Measurements from ENCODE around the gene CDON.

Gene CDON

DNA sequence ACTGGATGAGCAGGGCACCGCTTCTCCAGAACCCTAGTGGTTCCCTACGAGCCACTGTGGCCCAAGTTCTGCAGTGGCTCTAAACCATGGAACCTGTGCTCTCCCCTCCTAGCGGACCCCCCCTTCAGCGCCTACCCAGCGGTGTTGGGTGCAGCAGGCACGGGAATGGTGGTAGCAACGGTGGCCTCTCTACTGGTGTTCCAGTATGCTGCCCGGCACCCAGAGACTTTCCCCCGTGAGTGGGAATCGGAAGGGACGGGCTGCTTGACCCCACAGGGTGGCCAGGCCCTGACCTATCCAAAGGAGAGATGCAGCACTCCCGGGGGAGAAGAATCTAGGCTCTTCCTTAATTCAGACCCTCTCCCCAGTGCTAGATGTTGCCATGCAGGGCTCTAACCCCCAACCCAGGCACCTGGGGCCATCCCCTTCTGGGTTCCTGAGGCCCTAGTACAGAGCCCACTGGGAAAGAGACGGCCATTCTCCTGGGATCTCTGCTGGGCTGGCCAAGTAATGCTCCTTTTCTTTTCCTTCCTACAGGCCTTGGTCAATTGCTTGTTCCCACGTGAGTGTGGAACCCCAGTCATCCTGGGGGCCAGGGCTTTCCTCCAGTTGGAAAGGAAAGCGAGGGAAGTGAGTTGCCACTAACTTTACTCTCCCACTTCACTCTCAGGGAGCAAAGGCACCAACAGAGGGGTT, 107.6 kb downstream of the CDON start:
- no peak for DNase-seq

DNA sequence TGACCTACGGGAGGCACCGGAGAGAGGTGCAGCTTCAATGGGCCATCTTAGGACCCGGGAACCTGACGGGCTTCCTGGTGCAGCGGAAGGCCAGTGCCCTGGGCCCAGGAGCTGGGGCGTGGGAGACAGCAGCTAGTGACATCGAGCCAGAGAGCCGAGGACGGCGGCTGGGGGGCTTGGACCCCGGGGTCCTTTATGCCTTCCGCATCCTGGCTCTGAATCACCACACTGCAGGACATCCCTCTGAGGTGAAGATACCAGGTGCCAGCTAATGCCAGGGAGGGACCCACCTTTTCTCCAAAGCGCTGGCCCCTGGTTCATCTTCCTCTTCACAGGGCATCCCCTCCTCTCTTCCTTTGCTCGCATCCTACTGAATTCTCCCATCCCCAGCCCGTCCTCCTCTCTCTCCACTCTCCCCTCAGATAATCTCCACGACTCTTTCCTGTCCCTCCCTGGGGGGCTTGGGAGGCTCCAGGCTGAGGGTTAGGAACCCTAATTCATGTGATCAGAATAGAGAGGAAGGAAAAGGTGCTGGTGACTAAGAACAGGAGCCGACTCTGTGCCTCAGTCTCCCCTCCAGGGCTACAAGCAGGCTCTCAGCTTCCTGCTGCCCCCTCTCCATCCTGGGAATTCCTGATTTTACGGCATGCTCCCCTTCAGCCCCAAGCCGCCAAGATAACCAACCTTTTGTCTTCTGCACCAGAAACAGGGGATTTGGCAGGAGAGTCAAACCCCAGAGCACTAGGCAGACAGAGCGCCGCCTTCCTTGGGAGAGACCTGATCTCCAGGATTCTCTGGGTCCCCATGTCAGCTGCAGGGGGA, 108.3 kb downstream of the CDON start:
- no peak for DNase-seq

DNA sequence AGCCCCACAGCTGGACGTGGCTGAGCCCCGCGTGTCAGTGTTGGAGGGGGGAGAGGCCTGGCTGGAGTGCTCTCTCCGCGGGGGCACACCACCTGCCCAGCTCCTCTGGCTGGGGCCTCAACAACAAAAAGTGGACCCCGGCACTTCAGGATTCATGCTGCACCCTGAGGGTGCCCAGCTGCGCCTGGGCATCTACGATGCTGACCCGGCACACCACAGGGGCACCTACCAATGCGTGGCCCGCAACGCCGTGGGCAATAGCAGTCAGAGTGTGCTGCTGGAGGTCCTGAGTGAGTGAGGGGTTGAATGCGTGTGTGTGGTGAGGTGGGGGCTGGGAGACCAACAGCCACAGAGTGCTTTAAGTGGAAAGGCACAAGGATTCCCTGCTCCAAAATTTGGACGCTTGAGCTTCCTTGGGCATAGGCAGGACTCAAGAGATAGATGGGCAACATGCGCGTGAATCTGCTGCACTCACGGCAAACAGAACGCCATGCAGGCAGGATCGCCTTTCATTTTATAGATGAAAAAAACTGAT, 109.2 kb downstream of the CDON start:
- DNase-seq: no peak

DNA sequence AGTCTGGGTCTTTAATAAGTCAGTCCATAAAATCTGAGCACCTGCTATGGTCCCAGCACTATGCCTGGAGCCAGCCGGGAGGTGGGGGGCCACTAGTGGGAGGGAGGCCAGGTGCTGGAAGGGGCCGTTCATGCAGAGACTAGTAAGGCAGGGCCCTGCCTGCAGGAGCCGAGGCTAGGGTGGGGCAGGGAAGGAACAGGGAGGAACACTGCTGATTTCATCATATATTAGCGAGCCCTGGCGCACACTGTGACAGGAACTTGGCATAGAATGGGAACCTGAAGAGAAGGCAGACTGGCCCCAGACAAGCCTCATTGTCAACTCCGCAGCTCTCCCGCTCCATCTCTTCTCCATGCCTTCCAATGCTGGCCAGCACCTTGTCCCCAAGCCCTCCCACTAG, 109.7 kb downstream of the CDON start:
- DNase-seq: no peak

DNA sequence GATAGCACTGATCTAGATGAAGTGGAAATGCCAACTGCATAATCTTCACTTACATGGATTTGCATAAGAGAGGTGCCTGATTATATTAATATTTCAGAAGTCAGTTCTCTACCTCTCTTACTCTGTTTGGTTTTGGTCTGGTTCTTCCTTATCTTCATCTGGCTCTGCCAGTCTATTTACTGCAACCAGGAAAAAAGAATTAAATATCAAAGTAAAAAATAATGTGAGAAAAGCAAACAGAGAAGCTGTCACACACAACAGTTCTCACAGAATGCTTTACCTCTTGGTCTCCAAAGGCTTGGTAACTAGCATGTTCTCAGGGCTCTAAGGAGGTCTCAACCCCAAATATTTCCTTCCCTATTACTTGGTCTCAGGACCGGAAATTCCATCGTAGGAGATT, 110.1 kb downstream of the CDON start:
- no peak for DNase-seq

DNA sequence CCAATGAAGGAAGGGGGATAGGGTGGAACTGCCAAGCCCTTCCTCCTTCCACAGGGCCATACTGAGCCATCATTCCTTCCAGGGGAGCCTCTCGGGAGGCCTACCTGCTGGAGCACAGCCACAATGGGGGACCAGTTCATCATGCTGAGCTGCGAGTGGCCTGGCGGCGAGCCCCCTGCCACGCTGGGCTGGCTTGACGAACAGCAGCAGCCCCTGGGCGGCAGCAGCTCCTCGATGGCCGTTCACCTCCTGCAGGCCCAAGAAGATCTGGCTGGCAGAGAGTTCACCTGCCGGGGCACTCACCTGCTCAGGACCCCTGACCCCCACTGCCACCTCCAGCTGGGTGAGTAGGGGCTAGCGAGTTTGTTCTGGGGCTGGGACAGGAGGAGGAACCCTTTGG, 110.9 kb downstream of the CDON start:
- DNase-seq: no peak

DNA sequence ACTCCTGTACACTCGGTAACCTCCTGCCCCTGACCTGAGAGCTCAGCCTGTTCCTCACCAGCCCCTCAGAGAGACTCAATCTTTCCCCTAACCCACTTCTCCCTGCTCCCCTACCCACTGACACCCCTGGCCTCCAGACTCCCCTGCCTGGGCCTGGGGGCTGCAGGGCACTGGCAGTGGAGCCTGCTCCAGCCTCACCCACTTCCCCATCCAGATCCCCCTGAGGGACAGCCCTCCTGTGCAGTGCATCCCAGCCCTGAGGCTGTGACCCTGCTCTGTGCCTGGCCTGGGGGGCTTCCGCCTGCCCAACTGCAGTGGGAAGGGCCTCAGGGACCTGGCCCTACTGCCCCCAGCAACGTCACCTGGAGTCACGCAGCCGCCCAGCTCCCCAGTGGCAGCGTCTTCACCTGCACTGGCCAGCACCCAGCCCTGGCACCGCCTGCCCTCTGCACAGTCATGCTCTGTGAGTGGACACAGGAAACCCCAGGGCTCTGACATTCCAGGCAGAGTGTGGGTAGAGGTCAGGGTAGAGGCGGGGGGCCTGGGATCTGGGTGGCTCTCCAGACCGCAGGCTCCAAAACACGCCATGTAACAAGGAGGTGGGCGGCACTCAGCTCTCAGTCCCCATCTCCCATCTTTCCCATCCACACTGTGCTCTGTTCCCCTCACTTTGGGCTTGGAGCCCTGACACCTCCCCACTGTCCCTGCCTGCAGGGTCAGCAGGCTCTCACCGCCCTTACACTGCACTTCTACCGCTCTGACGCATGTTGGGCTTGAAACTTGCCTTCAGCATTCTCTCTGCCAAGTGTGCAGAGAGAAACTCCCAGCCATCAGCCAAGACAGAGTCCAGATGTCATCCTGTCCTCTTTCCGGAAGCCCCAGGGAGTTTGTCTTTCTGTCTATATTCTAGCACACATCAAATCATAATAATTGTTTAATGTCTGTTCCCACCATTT, 111.7 kb downstream of the CDON start:
- no peak for DNase-seq

DNA sequence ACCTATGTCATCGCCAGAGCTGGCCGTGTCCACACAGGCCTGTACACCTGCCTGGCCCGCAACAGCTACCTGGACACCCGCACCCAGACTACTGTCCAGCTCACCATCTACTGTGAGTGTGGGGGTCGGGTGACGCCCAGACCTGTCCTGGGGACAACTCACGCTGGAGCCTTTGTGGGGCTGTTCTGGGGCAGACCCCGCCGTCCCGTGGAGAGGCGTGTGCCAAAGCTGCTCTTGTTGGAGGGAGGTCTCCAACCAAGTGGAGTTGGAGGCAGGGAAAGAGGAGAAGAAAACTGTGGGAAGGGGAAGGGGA, 112.5 kb downstream of the CDON start:
- no peak for DNase-seq

DNA sequence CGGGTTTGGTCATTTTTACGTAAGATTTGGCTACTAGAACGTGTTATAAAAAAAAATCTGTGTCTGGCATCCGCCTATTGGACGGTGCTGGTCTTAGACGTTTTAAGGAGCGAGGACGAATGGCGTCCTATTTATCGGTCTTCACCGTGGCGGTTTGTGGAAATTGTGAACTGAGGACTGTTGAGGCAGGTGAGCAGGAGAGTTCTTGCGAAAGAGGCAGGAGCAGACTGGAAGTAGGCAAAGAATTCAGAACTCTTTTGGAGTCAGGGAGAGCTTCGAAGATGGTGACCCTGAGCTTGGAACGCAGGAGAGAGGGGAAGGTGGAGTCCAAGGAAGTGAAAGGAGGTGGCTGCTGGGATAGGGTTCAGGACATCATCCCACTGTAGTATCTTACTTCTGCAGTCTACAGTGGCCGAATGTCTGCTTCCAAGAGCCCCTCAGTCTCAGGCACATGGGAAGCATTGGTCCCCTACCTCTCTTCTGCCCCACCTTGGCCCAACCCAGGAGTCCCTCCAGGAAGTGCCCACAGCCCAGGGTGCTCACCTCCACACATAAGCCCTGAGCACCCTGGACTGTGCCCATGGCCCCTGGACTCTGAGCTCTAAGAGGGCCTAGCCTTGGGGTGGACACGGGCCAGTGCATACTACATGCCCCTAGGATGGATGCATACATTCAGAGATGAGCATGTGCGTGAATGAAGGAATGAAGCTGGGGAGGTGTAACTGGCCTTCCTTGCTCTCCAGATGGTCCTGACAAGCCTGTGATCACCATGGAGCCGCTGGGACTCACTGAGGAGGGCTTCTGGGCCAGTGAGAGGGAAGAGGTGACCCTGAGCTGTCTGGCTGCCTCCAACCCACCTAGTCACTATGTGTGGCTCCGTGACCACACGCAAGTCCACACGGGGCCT, 113.1 kb downstream of the CDON start:
- DNase-seq: no peak

DNA sequence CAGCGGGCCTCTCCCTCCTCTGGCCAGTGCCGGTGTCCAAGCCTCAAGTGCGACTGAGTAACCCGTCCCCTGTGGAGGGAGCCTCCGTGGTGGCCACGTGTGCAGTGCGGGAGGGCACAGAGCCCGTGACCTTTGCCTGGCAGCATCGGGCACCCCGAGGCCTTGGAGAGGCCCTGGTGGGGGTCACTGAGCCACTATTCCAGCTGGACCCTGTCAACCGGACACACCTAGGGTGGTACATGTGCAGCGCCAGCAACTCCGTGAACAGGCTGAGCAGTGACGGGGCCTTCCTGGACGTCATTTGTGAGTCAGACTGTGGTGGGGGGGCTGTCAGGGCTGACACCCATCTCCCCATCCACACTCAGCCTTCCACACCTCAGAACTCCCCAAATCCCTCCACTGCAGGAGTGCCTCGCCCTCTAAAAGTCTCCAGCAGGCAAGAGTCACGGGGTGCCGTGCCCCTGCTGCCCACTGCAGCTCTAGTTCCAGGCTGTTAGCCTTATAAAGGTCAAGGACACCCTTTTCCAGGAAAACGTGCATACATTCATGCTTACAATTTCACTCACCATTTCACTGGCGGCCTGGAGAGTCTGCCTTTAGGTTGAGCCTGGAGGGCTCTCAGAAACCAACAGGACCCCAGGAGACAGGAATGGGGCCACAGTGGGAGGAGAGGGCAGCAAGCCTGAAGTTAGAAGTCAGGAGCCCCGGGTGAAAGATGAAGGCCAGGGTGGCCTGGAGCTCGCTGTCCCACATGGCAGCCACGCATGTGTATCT, 114.2 kb downstream of the CDON start:
- DNase-seq: no peak

DNA sequence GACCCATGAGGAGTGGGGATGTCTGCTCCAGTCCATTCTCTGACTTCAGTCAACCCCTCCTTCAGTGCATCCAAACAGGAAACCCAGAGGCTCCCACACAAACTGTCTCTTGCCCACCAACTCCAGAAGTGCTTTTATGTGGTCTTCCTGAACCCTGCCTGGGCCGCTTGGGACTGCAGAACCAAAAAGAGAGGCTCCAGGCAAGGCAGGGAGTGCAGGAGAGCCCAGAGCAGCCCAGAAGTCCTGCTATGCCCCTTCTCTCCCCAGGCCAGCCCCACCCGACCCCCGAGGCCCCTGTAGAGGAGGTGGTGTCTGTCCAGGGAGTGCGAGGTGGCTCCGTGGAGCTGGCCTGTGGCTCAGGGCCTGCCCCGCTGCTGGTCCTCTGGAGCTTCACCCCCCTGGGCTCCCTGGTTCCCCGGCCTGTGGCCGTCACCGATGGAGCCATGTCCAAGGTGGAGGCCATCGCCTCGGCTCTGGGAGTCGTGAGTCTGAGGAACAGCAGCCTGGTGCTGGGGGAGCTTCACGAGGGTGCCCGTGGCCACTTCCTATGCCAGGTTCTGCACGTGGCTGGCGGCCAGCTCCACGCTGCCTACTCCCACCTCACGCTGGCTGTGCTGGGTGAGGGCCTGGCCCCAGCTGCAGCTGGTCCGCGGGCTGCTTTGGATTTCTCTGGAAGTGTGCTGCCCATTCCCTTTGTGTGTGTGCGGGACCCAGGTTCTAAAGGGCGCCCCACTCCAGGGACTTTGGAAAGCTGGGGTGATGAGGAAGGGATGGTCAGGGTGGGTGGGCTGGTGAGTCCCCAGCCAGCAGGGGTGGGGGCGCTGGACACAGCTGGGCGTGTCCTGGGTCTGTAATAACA, 115.0 kb downstream of the CDON start:
- no peak for DNase-seq

DNA sequence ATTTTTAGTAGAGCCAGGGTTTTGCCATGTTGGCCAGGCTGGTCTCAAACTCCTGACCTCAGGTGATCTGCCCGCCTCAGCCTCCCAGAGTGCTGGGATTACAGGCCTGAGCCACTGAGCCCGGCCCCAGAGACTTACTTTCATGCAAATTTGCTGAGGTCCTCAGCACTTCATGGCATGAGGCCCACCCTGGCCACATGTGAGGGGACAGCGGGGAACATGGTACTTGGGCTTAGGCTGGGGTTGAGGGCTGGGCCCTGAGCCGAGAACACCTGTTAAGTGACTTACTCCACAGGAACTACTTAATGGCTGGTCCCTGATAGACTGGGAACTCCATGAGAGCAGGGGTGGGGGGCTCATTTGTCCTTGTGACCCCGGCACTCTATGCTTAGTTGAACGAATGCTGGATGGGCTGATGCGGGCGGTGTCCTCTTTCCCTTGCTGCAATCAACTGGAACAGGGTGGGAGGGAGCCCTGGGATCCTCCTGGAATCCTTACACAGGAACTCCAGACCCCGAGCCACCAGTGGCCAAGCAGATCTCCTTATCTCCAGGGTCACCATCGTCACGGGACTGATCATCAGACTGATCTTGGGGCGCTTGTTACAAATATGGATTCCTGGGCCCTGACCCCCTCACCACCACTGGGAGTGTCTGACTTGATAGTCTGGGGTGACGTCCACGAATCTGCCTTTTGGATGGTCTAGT, 115.8 kb downstream of the CDON start:
- no peak for DNase-seq

DNA sequence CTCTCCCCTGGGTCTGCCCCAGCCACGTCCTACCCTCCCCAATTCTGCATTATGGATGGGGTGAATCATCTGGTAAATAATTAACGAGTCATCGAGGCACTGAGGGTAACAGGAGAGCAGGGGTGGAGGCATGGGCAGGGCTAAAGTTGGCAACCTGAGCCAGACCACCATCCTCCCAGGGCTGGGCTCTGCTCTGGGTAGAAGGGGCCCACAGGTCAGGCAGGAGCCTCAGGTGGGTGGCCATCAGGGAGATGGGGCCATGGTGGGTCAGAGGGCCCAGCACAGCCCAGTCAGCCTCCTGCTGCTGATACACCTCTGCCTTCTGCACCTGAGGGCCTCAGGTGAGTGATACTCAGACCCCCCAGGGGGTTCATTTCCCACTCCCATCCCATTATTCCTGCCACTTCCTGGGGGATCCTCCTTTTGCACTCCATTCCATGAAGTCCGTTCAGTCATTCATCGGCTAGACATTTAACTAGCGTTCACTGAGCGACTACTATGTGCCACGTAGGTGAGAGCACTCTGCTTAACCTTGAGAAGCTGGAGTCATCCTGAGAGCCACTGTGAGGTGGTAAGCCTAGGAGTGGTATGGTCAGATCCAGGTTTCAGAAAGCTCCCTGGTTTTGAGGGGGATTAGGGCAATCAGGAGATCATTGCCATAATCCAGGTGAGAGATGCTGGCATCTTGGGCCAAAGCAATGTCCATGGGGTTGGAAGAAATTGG, 116.7 kb downstream of the CDON start, which contains the start of gene VSIG10L2:
Gene VSIG10L2 (plus strand): TSS at position 248 of the 724 bp plus-strand sequence. CDS start 12 bp downstream, at position 260.
- no peak for DNase-seq

DNA sequence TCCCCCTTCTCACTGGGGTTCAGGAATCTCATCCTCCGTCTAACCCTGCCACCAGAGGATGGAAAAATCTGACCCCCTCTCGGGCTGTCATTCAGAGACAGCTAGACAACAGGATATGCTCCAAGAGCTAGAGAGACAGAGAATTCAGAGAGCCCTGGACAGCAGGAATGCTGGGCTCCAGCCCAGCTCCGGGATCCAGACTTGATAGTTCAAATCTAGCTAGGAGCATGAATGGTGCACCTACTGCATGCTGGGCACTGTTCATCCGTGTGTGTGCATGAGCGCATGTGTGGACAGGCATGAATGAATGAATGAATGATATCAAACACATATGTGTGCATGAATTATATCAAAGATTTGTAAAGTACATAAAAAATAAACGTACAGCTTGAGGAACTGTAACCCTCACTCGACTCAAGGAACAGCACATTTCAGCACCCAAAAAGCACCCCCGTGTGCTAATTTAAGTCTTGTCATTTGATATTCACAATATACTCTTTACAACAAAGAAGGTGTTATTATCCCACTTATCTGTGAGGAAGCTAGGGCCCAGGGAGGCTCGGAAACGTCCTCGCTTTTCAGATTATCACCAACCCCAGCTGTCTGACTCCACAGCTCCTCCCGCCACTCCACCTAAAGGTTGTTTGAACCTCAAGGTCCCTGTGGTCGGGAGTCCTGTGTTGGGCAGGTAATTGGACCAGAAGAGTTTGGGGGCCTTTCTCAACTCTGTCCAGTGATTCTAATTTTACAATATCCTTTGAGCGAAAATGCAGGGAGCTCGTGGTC, 117.5 kb downstream of the CDON start:
- no peak for DNase-seq

DNA sequence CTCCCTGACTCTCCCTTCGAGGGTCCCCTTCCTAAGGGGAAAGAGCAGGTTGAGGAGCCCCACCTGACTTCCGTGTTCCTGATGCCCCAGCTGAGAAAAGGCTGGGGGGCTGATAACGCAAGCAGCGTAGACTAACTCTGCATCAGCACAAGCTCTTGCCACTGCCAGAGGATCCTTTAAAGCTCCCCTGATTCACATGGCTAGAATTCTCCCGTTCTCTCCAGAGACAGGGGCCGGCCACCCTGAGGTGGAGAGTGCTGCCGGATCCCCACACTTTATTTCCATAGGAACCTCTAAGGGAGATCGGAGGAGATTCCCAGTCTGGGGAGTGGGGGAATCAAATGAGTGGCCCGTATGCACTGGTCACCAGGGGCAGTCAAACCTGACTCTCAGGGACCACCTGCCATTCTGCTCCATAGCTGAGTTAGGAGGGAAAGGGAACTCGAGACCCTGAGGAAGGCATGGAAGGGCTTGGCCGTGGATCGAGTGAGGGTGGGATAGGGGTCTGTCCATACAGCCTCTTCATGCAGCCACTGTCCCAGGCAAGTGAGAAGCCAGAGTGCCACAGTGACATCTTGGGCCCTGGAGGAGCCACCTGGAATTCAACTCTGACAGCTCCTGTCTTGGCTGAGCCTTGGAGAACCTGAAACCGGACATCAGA, 118.2 kb downstream of the CDON start:
- no peak for DNase-seq

DNA sequence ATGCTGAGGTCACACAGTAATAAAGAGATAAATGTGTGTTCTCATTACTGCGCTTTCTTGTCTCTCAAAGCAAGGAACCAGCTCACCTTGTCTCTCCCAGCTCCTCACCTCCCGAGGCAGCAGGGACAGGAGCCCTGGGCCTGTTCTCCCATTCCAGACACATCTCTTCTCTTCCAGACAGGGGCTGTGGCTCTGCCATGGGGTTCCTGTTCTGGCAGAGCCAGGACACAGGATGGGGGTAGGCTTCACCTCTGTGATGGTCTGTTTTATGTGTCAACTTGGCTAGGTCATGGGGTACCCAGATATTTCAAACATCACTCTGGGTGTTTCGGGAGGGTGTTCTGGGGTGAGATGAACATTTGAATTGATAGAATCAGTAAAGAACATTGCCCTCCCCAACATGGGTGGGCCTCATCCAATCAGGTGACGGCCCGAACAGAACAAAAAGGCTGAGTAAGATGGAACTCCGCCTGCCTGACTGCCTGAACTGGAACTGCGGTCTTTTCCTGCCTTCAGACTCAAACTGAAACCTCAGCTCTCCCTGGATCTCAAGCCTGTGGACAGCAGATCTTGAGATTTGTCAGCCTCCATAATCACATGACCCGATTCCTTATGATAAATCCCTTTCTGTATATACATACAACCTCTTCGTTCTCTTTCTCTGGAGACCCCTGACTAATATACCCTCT, 118.9 kb downstream of the CDON start:
- no peak for DNase-seq
